ENCODE data around the gene FTO.

The FTO gene

DNA sequence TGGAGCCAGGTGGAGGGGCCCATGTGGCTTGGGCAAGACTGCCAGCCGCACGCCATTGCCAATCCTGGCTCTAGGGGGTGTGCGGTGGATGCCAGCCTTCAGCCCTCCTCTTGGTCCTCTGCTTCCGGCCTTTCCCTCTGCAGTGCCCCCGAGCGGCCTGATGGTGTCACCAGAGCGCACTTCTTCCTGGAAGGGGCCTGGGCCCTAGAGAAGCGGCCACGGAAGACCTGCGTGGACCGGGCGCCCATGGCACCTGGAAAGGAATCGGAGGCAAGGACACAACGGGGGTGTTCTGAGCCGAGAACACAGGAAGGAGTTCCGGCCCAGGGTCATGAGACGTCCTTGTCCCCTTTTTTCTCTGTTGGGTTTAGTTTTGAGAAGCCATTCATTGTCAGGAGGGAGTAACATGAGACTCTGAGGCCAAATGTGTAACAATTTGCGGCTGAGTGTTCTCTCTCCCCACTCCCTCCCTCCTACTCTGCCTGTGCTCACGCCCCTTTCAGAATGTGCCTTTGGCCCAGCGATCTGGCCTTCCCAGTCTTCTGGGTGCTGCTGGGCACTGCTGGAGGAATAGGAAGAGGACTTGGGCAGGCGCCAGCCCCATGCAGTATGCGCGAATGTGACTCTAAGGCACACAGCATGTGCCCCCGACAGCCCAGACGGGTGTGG is 489.8 kb downstream of the FTO start:
- peak in 1 of 5 donors; percentile 20 for DNase-seq

DNA sequence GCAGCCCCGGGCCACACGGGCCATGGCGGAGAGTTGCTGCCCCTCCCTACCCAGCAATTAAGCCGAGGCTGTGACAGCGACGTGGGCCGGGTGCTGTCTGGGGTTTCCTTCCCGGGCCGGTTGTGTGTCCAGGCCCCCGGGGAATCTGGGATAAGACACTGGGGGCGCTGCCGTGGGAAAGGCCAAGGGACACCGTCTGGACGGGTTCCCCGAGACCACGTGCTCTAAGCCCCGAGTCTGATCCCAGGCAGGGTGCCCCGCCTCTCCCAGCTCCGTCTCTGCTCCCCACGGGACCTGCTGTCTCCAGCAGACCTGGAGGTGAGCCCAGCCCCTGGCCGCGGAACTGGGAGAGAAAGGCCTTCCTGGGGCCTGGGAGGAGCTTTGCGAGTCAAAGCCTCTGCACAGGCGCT is 490.4 kb downstream of the FTO start:
- no peak for DNase-seq

DNA sequence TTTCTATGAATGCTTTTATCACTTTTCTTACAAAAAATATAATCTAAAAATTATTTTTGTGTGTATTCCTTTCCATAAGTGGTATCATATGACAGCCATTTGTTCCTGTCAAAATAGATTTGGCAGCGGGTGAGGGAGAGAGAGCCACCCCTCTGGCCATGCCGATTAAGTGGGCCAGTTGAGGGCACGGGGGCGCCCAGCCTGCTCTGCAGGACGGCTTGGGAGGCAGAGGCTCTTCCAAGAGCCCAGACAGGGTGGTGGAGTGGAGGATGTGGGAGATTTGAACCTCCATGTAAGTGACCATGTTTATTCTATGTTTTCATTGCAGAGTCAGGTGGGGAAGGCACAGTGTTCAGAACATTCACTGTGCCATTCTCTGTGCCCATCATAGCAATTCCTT is 493.8 kb downstream of the FTO start:
- DNase-seq: no peak

DNA sequence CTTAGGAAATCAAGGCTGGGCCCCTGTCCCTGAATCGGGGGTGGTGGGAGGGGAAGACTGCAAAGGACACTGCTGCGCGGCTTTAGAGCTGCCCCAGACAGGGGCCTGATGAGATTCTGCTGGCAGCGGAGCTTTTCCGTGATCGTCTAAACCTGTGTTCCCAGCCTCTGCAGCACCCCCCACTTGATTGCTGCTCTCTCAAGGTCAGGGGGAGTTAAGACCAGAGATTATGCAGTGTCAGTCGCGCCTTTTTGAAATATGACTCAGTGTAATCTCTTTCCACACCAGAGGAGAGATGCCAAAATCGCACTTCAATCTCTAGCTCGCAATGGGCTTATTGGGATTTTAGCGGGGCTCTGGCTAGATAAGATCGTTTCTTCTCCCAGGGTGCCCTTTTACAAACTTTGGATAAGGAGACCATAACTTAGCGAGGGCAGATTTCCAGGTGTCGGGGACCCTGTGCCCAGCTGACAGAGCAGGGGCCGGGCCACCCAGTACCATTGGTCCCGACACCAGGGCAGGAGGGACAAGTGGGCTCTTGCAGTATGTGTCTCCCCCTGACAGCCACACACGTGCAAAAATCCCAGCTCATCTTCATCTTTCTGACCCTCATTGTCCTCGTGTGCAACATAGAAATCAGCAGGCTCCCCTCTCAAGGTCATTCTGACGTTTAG is 495.7 kb downstream of the FTO start:
- DNase-seq: no peak

DNA sequence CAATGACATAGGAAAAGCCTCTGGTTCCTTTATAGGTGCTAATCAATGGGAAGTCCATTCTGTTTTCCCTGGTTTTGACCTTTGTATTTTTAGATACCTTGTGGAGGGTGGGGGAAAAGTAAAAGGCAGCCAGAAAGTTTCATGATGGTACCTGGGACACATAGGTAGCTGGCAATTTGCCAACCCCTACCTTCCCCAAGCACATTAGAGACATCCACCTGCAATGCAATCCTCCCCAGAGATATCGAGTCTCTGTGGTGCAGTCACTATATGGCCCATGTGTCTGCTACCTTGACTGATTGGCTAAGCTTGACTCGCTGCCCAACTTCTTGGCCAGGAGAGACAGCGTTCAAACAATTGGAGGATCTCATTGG is 496.2 kb downstream of the FTO start:
- no peak for DNase-seq

- no peak for DNase-seq
Observed at GRCh38 chr16:54200720-54201119, 496.8 kb downstream of the FTO start.

DNA sequence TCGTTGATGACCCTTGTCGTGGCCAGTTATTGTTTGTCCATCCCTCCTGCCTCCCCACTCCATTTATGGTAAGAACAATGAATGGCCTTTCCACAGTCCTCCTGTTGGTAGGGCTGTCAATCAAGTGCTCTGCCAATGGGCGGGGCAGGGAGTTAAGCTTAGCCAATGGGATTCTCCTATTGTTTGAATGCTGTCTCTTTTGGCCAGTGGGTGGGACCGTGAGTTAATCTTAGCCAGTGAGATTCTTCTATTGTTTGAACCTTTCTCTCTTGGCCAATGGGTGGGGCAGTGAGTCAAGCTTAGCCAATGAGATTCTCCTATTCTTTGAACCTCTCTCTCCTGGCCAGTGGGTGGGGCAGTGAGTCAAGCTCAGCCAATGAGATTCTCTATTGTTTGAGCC is 497.2 kb downstream of the FTO start:
- DNase-seq: no peak

All from T-helper 1 cell (primary cell).